Measurements from ENCODE around the gene HSBP1L1. TPM values are rescaled to one million over a fixed set of nuclear protein-coding genes. Genes with fewer than 3 reads are reported as not detected.

Gene HSBP1L1
- total and polyA plus RNA-seq, 2 of the 8 experiments (the other 6 are each of a cell fraction or from before 2014, with no cell fraction given) = 1.0 to 1.3 TPM

DNA sequence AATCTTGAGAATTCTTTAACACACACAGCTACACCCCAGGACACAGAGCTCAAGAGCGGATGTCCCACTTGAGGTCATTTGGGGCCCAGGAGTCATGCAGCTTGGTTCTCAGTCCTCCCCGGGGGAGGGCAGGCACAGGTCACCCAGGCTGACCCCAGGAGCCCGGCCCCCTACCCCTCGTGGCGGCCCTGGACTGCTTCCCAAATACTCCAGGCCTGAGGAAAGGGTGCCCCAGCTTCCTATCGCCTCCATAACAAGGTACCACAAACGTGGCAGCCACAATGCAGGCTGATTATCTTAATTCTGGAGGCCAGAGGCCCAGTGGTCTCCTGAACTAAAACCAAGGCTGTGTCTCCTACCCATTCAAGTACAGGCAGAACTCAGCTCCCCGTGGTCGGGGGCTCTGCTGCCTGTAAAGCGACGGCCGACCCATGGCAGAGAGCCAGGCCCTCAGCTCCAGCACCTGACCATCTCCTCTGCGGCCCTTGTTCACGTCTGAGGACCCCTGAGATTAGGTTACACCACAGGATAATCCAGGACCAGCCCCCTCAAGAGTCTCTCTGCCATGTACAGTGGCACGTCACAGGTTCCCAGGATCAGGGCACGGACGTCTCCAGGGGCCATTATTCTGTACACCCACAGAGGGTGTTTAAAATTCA is 23.5 kb upstream of the HSBP1L1 start:
- no peak for TF ChIP-seq CREB1 (IDR thresholded peaks at IDR 0.05)
- H3K79me2 ChIP-seq (ENCODE audit: control insufficient read depth in 1 of 2, insufficient read depth in 2 of 2, low read length in 2 of 2) = peaks cover 0 to 3% of the 10 kb centered on the region in 2 experiments; a peak in 2 of 4 replicates
- DNase-seq (ENCODE audit: low read depth in 1 of 2, low spot score in 2 of 2) = no peak
- H3K36me3 ChIP-seq (ENCODE audit: control insufficient read depth in 2 of 4, insufficient read depth in 4 of 4, low read length in 3 of 4) = no peaks in the 10 kb centered on the region; a peak in 1 of 8 replicates
- H3K56ac ChIP-seq (replicated peaks; ENCODE audit: insufficient read length, low read depth, low read length) = no peak overlapping the region
- no peak overlapping the region for H3K4ac ChIP-seq (replicated peaks; ENCODE audit: insufficient read length, low read depth, low read length)
- H2BK12ac ChIP-seq (ENCODE audit: low read depth, low read length) = no peak overlapping the region
- no peak overlapping the region for H4K8ac ChIP-seq (ENCODE audit: extremely low read depth, insufficient read depth, low read length)
- peaks cover 5% of the 10 kb centered on the region for H3K79me1 ChIP-seq (ENCODE audit: low read depth, low read length)
- H2AFZ ChIP-seq (ENCODE audit: low read length) = no peak overlapping the region
- H3K23ac ChIP-seq (ENCODE audit: insufficient read length) = no peak overlapping the region
- FAIRE-seq = no peak
- H3K4me2 ChIP-seq (ENCODE audit: insufficient read depth in 1 of 2, low read depth in 2 of 2, low read length in 2 of 2) = no peak overlapping the region
- peaks cover 5 to 16% of the 10 kb centered on the region in 2 experiments for H4K20me1 ChIP-seq (replicated peaks in 1 of 2; ENCODE audit: control insufficient read depth in 1 of 2, insufficient read depth in 2 of 2, low read length in 2 of 2)
- H3K14ac ChIP-seq (ENCODE audit: insufficient read length) = no peak overlapping the region
- no peaks in the 10 kb centered on the region; a peak in 1 of 7 replicates for H3K27me3 ChIP-seq (replicated peaks in 1 of 4; ENCODE audit: control insufficient read depth in 3 of 4, extremely low read depth in 1 of 4, insufficient read depth in 3 of 4, low read length in 3 of 4)
- H3K9ac ChIP-seq (replicated peaks in 1 of 4; ENCODE audit: extremely low read depth in 1 of 4, low read depth in 3 of 4, low read length in 3 of 4) = no peak overlapping the region
- H3K9me3 ChIP-seq (ENCODE audit: insufficient read depth in 2 of 2, low read depth in 1 of 2, low read length in 1 of 2) = no peaks in the 10 kb centered on the region
- H3K4me3 ChIP-seq (ENCODE audit: extremely low read depth in 1 of 4, insufficient read depth in 2 of 4, low read depth in 3 of 4, low read length in 4 of 4) = no peak overlapping the region
- ChIA-PET CTCF (ENCODE audit: partially characterized antibody) (interaction anchor here (1.0 to 1.1 kb wide), 2 partner anchors 32 to 72 kb away, joined by 3 read pairs; no protein-coding TSS in a partner anchor), POLR2A (ENCODE audit: partially characterized antibody) (interaction anchor here (1.6 to 1.7 kb wide), 2 partner anchors 12 to 27 kb away, joined by 3 to 4 read pairs; no protein-coding TSS in a partner anchor)
- 89% methylated on average over 16 of the region's 17 CpGs; no CpG with 5 or more reads in 1 of the 2 experiments for WGBS, 2 experiments (ENCODE audit: extremely low coverage in 1 of 2, insufficient coverage in 1 of 2, insufficient read length in 1 of 2, insufficient replicate concordance in 2 of 2, low coverage in 1 of 2, low lambda C conversion rate in 2 of 2, missing lambda C conversion rate in 1 of 2)
- H2BK120ac ChIP-seq (replicated peaks; ENCODE audit: low read depth, low read length) = no peak overlapping the region
- no peak overlapping the region for H2BK20ac ChIP-seq (ENCODE audit: low read length)
- H3K23me2 ChIP-seq (ENCODE audit: low read depth, low read length) = no peaks in the 10 kb centered on the region
- H3K18ac ChIP-seq (ENCODE audit: extremely low read depth, low read length) = no peak overlapping the region
- H2AK5ac ChIP-seq (ENCODE audit: low read depth, low read length) = no peak overlapping the region
- H2BK5ac ChIP-seq (ENCODE audit: low read depth, low read length) = no peak overlapping the region
- no peak overlapping the region for H3K27ac ChIP-seq (ENCODE audit: low read depth, low read length)
- H4K91ac ChIP-seq (replicated peaks; ENCODE audit: insufficient read length, low read length) = no peak overlapping the region
- H2BK15ac ChIP-seq (ENCODE audit: low read length) = no peak overlapping the region
- no peak overlapping the region for H4K5ac ChIP-seq (ENCODE audit: insufficient read length, low read depth, low read length)
- H3K4me1 ChIP-seq (replicated peaks in 1 of 4; ENCODE audit: control insufficient read depth in 3 of 4, insufficient read depth in 4 of 4, low read length in 3 of 4) = peaks cover 0 to 13% (median 8%) of the 10 kb centered on the region in 4 experiments; a peak in 4 of 7 replicates
